GM18870 (cell line): ENCODE measurements around the gene PLPPR1.

ENCODE experiments used
- ATAC-seq: cut with Tn5 transposase; IDR thresholded peaks from one replicate; pipeline ENCODE4 v1.9.1; 2021; ENCODE audit warnings: moderate library complexity; ENCODE audit not compliant: unreplicated experiment

PLPPR1 gene

DNA sequence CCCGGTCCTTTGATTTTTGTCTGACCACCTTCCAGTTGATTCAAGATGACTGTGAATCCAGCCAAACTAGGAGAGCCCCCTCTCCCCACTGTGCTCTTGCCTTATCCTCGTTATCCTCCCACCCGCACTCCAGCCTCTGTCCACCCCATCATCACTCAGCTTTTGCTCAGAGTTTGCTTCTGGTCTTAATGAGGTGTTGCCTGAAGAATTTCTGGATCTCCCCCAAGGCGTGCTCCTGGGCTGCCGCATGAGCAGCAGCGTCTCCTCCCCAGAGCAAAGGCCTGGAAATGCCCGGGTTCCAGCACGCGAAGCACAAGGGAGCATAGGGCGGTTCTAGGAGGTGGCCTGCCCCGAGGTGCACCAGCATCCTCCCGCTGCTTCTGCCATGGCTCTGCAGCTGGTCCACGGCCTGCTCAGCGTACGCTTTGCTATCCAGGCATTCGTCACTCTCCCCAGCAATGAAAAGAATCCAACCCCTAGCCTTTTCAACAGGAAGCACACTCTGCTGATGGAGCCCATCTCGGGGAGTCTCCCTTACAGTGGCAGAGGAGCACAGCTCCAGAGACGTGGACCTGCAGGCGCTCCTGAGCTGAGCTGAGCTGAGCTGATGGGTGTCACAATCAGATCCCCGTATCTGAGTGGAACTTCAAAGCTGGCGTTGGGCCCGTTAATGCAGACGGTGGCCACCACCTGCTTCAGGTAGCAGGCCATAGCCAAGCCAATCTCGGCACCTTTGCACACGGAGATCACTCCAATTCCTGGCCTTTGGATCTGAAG is 305.6 kb downstream of the PLPPR1 start:
- no peak for ATAC-seq

DNA sequence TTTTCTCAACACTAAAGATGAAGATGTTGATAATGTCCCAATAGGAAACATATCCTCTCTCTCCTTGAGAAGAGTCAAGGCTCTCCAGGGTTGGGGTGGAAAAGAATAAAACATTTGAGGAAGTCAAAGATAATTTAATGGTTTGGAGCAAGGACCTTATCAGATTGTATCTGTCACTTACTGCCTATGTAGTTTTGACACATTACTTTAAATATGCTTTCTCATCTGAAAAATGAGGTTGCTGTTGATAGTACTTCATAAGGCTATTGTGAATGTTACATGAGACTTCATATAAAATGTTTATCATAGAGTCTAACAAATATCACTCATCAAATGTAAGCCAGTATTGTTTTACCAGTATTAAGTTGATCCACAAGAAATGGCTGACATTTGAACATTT is 307.6 kb downstream of the PLPPR1 start:
- ATAC-seq = no peak

DNA sequence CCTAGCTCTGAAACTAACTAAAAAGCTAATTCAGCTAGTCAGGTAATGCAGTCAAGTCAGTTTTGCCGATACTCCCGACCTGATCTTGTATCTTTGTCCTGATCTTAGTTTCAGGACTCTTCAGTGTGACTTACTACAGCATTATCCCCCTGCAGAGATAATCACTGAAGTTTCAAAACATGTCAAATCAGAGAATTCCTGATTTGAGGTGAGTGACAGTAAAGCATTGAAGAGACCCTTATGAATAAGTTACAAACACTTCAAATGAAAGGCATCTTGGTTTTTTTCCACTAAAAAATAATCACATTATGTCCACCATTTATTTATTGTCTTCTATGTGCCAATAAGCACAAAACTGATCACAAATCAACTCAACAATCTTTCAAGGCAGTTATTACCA is 308.7 kb downstream of the PLPPR1 start:
- ATAC-seq = no peak

DNA sequence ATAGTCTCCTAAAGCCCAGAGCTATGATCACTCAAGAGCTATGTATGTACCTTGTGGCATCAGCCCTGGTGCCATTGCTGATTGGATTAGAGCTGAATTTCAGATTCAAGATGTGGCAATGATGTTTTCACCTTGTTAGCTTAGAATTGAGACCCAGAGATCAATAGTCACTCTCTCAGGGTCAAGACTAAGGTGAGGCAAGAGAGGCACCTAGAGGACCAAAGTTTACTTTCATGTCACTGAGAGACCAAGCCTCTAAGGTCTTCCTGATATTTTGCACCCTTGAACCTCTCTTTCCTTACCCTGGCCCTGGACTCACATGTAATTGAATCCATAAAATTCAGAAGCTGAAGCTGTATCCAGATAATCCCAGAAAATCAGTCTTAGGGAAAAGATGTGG is 313.4 kb downstream of the PLPPR1 start:
- ATAC-seq = no peak

DNA sequence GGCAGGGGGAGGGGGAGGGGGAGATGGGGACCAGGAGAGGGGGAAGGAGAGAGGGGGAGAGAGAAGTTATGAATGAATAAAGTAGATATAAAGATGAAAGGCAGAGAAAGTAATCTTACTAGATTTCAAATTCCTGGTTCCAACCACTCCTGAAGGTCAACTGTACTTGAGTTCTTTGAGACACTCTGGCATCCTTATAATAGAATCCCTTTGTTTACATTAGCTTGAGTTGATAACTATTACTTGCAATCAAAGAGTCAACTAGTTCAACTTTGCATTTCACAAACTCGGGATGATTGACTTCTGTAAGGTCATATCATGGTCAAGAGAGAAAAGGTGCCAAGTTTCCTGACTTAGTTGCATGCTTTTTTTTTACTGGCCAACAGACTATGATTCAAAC is 314.1 kb downstream of the PLPPR1 start:
- no peak for ATAC-seq

DNA sequence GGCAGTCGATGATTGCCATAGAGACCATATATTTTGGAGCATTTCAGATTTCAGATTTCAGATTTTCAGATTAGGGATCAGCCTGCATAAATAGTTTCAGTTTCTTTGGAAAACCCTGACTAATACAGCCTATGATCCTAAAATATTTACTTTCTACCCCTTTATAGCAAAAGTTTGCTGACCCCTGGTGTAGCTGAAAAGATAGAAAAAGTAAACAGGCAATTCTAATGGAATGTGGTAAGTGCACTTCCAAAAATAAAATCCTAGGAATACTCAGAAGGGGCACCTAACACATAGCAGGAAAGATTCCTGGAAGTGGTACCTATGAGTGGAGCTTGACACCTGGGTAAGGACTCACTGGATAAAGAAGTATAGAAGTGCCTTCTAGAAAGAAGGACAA is 321.8 kb downstream of the PLPPR1 start:
- no peak for ATAC-seq

DNA sequence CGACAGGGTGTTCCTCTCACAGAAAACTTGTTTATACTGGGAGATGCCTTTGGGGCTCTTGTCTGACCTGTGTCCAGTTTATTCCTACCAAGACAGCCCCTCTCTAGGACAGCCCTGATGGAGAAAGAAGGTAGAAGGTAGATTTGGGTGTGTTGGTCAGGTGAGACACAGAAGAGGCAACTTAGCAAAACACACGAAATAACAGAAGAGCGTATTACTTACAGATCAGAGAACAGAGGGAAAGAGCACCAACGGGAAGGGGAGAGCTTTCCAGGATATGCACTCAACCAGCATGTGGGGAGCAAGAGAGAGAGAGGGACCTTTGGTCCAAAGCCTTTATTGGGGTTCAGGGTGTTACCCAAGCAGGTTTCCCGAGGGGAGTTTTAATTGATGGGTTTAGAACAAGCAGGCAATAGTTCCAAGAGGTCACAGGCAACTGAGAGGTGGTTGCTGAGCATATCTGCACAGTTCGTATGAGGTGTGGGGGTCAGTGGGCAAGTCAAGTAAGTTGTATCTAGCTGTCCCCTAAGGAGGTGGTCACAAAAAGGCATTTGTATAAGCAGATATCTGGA is 324.5 kb downstream of the PLPPR1 start:
- ATAC-seq = no peak

DNA sequence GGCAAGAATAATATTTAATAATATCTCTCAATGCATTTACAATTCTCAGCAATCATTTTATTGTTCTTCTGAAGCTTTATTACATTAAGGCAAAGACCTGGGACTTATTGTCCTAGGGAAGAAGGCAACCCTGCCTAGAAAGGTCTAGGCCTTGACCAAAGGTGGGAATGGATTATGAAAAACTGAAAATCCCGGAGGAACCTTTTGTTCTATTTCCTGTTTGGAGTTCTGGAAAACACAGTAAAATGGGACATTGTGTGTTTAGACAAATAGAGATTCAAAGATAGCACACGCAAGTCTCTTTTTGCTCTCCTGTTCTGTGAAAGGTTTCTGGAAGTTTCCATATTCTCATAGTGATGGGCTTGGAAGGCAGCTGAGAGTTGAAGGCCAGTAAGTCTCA is 325.2 kb downstream of the PLPPR1 start:
- no peak for ATAC-seq

DNA sequence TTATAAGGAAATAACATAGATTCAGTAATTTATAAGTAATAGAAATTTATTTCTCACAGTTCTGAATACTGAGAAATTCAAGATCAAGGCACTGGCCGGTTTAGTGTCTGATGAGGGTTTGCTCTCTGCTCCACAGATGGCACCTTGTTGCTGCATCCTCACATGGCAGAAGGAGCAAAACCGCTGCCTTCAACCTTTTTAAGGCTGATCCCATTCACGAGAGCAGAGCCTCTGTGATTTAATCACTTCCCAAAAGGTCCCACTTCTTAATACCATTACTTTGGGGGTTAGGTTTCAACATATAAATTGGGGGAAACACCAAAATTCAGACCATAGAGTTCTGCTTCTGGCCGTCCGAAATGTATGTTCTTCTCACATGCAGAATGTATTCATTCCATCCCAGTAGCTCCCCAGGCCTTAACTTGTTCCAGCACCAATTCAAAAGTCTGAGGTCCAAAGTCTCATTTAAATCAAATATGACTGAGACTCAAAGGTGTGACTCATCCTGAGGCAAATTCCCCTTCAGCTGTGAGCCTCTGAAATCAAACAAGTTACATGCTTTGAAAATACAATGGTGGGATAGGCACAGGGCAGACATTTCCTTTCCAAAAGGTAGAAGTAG is 325.7 kb downstream of the PLPPR1 start:
- ATAC-seq = no peak

DNA sequence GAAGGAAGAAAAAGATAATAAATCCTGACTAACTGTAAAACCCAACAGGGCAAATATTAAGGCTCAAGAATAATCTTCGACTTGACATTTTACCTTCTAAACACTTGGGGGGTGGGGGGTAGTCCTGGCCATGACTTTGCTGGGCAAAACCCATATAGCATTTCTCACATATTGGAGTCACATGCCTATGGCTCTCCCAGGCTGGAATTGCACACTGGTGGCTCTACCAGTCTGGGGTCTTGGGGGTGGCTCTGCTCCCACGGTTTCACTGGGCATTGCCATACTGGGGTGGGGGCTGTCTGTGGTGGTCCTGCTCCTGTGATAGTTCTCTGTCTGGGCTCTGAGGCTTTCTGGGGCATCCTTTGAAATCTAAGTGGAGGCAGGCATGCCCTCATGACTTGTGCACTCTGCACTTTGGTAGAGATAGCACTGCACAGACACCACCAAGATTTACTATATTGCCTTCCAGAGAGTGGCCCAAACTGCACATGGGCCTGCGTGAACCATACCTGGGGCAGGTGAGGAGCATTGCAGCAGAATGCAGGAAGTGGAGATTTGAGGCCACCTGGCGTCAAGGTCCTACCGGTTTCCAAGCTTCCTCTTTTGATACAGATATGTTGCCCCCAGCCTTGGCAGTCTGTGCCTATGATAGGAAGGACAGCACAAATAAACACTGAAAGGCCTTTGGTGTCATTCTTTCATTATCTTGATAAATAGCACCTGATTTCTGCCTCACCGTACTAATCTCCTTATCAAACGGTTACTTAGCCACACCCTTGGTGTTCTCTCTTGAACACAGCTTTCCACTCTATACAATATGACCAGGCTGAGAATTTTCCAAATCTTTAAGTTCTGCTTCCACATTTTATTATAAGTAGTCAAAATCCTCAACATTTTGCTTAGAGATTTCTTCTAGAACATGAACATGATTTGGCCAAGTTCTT is 326.5 kb downstream of the PLPPR1 start:
- ATAC-seq = no peak

DNA sequence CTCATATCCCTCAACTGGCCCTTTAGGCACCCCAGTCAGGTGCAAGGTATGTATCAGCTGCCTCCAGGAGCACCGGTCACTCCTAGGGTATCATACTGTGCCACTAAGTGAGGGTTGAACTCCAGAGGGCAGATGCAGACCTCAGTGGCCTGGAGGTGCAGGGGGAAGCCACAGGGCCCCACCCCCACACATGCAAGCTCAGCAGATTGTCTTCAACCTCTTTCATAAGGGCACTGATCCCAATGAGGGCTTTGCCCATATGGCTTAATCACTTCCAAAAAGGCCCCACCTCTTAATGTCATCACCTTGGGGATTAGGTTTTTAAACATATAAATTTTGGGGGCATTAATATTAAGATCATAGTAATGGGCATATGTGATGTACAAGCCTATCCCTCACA is 328.1 kb downstream of the PLPPR1 start:
- ATAC-seq = no peak

DNA sequence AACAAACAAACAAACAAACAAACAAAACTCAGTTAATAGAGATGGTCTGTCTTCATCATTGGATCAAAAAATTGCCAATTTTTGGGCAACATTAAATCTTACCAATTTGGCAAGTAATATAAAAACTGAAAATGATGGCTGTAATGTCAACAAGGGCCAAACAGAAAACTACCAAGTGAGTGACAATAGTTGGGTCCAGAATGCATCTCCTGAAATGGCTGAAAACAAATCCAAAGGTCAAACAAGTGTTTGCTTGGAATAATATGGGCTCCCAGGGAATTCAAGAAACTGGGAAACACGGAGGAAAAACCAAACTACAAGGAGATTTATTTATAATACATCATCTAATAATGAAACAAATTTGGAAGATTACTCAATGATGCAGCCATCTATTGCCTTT is 331.2 kb downstream of the PLPPR1 start:
- no peak for ATAC-seq

DNA sequence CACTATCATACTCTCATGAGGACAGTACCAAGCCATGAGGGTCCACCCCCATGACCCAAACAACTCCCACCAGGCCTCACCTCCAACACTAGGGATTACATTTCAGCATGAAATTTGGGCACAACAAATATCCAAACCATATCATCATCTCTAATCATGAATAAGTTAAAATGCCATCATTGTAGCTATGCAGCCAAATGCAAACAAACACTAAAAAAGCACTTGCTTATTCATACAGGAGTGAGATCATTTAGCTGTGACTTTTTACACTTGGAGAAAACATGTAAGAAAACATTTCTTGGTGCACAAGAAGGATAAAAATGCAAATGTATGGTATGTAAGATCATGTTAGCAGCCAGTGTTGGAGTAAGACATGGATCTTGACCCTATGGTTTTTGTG is 332.1 kb downstream of the PLPPR1 start:
- no peak for ATAC-seq

DNA sequence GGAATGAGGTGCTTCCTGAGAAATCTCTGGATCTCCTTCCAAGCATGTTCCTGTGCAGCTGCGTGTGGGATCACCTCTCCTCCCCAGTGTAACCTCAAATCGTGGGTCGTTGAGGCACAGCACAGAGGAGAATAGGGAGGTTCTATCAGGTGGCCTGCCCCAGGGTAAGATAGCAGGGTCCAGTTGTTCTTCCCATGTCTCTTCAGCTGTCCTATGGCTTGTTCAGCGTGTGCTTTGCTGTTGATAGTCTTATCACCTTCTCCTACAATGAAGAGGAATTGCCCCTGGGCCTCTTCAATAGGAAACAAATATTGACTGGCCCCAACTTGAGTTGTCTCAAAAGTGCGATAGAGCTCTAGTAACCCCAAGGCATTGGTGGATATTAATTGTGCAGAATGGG is 333.9 kb downstream of the PLPPR1 start:
- no peak for ATAC-seq

DNA sequence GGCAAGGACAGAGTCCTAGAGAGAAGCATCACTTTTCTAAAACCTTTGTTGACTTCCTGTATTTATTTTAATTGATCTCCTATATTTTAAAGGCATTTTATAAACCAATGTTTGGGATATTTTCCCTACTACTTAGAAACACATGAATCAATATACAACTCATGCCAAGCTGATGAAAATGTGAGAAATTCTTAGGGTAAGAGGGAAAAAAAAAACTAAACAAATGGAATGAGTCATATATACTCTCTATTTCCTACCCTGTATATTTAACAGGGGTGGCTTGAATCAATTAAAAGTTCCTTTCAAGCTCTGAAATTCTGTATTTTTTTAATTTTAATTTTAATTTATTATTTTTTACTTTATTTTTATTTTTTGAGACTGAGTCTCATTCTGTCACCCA is 336.7 kb downstream of the PLPPR1 start:
- no peak for ATAC-seq

DNA sequence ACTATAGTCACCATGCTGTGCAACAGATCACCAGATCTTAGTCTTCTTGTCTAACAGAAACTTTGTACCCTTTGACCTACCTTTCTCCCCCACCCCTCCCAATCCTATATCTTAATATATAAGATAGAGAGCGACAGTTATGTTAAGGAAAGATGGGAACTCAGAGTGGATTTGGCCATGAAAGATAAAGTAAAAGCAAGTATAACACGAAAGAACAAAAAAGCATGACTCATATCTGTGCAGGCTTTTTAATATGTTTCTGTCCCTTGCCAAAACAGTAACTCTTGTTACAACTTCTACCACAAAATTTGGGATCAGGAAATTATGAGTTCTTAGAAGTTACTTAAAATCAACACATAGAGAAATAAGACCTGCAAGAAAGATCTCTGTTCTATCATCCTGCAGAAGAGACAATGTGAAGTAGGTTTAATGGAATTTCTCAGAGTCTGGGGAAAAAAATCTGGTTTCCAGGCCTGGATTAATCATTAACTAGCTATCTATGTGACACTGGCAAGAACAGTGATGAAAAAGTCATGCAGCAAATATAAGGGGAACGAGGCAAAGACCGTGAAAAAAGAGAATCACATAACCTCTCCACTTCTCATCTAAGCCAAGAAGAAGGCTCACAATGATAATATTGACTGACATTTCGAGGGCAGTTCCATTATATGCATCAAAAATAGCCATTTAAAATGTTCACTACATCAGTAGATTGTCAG is 337.7 kb downstream of the PLPPR1 start:
- no peak for ATAC-seq

DNA sequence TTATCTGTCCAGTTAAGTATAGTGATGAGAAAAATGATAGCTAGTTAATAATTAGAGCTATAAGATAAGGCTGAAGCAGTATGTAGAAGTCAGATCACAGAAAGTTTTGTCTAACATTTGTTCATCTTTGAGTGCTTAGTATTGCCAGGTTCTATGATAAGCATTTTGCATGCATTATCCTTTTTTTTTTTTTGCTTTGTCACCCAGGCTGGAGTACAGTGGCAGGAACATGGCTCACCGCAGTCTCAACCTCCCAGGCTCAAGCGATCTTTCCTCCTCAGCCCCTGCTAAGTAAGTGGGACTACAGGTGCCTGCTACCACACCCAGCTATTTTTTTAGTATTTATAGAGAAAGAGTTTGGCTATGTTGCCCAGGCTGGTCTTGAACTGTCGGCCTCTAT is 338.8 kb downstream of the PLPPR1 start:
- ATAC-seq = no peak

DNA sequence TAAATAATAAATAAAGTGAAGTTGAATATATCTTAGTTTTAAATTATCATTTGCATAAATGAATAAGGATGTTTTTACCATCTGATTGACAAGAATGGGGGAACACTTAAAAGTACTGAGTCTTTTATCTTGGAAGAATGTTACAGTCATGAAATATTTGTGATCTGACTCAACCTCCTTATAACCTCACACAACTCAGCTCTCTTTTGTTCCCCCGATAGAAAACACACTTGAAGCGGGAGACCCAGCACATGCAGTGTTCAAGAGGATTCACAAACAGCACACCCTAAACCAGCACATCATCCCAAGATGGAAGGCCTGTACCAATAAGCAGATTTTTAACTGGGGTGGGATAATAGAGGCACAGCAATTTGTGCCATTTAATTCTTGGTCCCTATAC is 340.8 kb downstream of the PLPPR1 start:
- ATAC-seq = no peak

DNA sequence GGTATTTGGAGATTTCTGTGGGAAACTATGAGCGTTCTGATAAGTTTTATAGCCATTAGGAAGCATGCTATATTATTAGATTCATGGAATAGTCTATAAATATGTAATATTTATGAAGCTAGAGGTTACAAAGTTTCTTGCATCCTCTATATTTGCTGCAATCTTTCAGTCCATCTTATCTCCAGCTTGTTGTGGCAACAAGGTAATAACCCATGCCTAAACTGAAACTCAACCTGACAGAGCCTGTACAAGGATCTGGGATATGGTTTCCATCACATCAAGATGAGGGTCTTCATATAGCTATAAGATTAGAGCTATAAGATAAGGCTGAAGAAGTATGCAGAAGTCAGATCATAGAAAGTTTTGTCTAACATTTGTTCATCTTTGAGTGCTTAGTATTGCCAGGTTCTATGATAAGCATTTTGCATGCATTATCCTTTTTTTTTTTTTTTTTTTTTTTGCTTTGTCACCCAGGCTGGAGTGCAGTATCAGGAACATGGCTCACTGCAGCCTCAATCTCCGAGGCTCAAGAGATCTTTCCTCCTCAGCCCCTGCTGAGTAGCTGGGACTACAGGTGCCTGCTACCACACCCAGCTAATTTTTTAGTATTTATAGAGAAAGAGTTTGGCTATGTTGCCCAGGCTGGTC is 341.5 kb downstream of the PLPPR1 start:
- ATAC-seq = no peak

DNA sequence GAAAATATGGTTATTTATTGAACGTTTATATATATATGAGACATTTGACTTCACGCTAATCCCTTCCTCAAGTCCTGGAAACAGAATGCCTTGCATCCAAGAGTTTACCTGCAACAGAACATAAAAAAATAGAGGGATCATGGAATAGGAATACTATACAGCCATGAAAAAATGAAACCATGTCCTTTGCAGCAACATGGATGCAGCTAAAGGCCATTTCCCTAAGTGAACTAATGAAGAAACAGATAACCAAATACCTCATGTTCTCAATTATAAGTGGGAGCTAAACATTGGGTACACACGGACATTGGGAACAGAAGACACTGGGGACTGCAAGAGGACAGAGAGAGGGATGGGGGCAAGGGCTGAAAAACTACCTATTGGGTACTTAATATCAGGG is 343.3 kb downstream of the PLPPR1 start:
- ATAC-seq = no peak
